K562 (cell line): ENCODE measurements around the gene KCTD21. TPM values are rescaled to one million over a fixed set of nuclear protein-coding genes. Genes with fewer than 3 reads are reported as not detected.

ENCODE experiments used
- ATAC-seq: fragments of 200-7000 bp; cut with Tn5 transposase; 3 replicates; pipeline ENCODE4 v1.9.1; 2020; ENCODE audit warnings: moderate library complexity
- BruUV-seq: library from RNA; stranded (reverse); fragments of 400-500 nt; replicated peaks from 2 replicates; lab custom pipeline; 2021; lab: Mats Ljungman, UMichigan
- CTCF ChIA-PET: fragments of 300-600 bp; formaldehyde crosslinking; extraction: SDS; loops from one replicate; lab custom pipeline; 2021; ENCODE audit warnings: low intra/inter-chr PET ratio; lab: Yijun Ruan, JAX
- POLR2A ChIA-PET: fragments of 300-600, 350-650 bp; sonication (Branson Sonifier 250); formaldehyde crosslinking; extraction: SDS; loops from one replicate; lab custom pipeline; 2021; ENCODE audit warnings: antibody characterized with exemption, inconsistent platforms; lab: Yijun Ruan, JAX
- DNase-seq, 4 experiments: peaks; one replicate each; pipeline versions ENCODE4 v3.0.0 to v3.0.0-alpha.2; 2011 to 2018; ENCODE audit warnings: low spot score in 3 of 4, mixed read lengths in 3 of 4; ENCODE audit errors: extremely low read depth in 1 of 4
- FAIRE-seq: peaks from 2 replicates; lab custom pipeline; 2011; peaks lifted over from hg19 to GRCh38; lab: Jason Lieb, UNC
- H2AFZ ChIP-seq: 2 replicates; pipeline ENCODE4 v1.6.0; 2011; ENCODE audit warnings: low read depth, low read length, control low read depth, inconsistent platforms
- H3K27ac ChIP-seq: fragments of 200-600 bp; 3 replicates; pipeline ENCODE4 v1.8.0; 2011; ENCODE audit warnings: low read depth, mild to moderate bottlenecking, control low read depth, inconsistent platforms, low read length, moderate library complexity, mixed read lengths; ENCODE audit errors: extremely low read depth
- H3K27me3 ChIP-seq, 2 experiments: fragments of 300-600 bp in 1 of 2; 2 replicates in 1 of 2; 3 replicates in 1 of 2; pipeline versions ENCODE4 v1.6.0 to v1.8.0; 2011; ENCODE audit warnings: inconsistent platforms in 2 of 2, low read length in 2 of 2, mild to moderate bottlenecking in 1 of 2, mixed read lengths in 1 of 2, moderate library complexity in 1 of 2; ENCODE audit not compliant: control insufficient read depth in 2 of 2, insufficient read depth in 2 of 2
- H3K36me3 ChIP-seq: fragments of 300-600 bp; 3 replicates; pipeline ENCODE4 v1.8.0; 2011; ENCODE audit warnings: mild to moderate bottlenecking, low read length, inconsistent platforms; ENCODE audit not compliant: control insufficient read depth, insufficient read depth
- H3K4me1 ChIP-seq, 2 experiments: fragments of 200-600 bp in 1 of 2; replicated peaks in 1 of 2; 2 replicates in 1 of 2; 3 replicates in 1 of 2; pipeline versions ENCODE4 v1.5.1 to v1.8.0; 2011; ENCODE audit warnings: inconsistent platforms in 2 of 2, low read length in 2 of 2, mild to moderate bottlenecking in 1 of 2, mixed read lengths in 1 of 2, moderate library complexity in 1 of 2; ENCODE audit not compliant: control insufficient read depth in 2 of 2, insufficient read depth in 2 of 2
- H3K4me2 ChIP-seq: 2 replicates; pipeline ENCODE4 v1.6.1; 2011; ENCODE audit warnings: low read length, control low read depth, inconsistent platforms, mixed read lengths; ENCODE audit not compliant: insufficient read depth
- H3K4me3 ChIP-seq: fragments of 200-600 bp; sonication (generic), shearing (Covaris generic); 2 replicates; pipeline ENCODE4 v1.5.1; 2016; ENCODE audit warnings: control low read depth, inconsistent platforms
- H3K79me2 ChIP-seq: fragments of 200-600 bp; 3 replicates; pipeline ENCODE4 v1.8.0; 2011; ENCODE audit warnings: low read length, inconsistent platforms; ENCODE audit not compliant: control insufficient read depth, insufficient read depth
- H3K9ac ChIP-seq, 2 experiments: 2 replicates each; pipeline versions ENCODE4 v1.6.0 to v1.6.1; 2011; ENCODE audit warnings: low read depth in 2 of 2, low read length in 2 of 2, control low read depth in 1 of 2, inconsistent platforms in 1 of 2, mild to moderate bottlenecking in 1 of 2, mixed read lengths in 1 of 2; ENCODE audit not compliant: insufficient read depth in 1 of 2
- H3K9me1 ChIP-seq: one replicate; pipeline ENCODE4 v1.6.0; 2011; ENCODE audit warnings: inconsistent platforms, mild to moderate bottlenecking, low read length, moderate library complexity; ENCODE audit not compliant: control insufficient read depth, insufficient read depth
- H3K9me3 ChIP-seq: replicated peaks from 2 replicates; pipeline ENCODE4 v1.5.1; 2011; ENCODE audit warnings: low read depth, low read length, inconsistent platforms; ENCODE audit not compliant: control insufficient read depth, insufficient read depth
- H4K20me1 ChIP-seq: replicated peaks from 2 replicates; pipeline ENCODE4 v1.6.1; 2011; ENCODE audit warnings: low read length, inconsistent platforms, mixed read lengths; ENCODE audit not compliant: control insufficient read depth, insufficient read depth
- CBFA2T3 ChIP-seq: fragments of 450-650 bp; IDR thresholded peaks from 2 replicates; pipeline ENCODE4 v1.6.1; 2017
- ETS1 ChIP-seq: conservative IDR thresholded peaks from 2 replicates; pipeline ENCODE4 v1.6.1; 2011; ENCODE audit warnings: low read depth, mild to moderate bottlenecking, low read length; ENCODE audit not compliant: control insufficient read depth
- GATA2 ChIP-seq: sonication (generic); formaldehyde crosslinking; IDR thresholded peaks from 2 replicates; pipeline ENCODE4 v1.4.0; 2020; ENCODE audit warnings: mild to moderate bottlenecking, missing genetic modification reagents
- HBP1 ChIP-seq: fragments of 450-650 bp; formaldehyde crosslinking; IDR thresholded peaks from 2 replicates; pipeline ENCODE4 v1.4.0; 2022; ENCODE audit warnings: missing genetic modification characterization
- PPARD ChIP-seq: fragments of 250-450 bp; sonication (Bioruptor Pico); IDR thresholded peaks from 2 replicates; pipeline ENCODE4 v1.8.0; 2022; ENCODE audit warnings: inconsistent platforms, mild to moderate bottlenecking, moderate library complexity
- SMAD4 ChIP-seq: fragments of 250-450 bp; sonication (Bioruptor Pico); conservative IDR thresholded peaks from 2 replicates; pipeline ENCODE4 v1.8.0; 2021; ENCODE audit warnings: inconsistent platforms, mild to moderate bottlenecking, moderate library complexity
- TAF9B ChIP-seq: fragments of 450-650 bp; IDR thresholded peaks from 2 replicates; pipeline ENCODE4 v1.6.1; 2018; ENCODE audit warnings: mild to moderate bottlenecking; ENCODE audit not compliant: partially characterized antibody
- TCF3 ChIP-seq: sonication (generic); formaldehyde crosslinking; IDR thresholded peaks from 2 replicates; pipeline ENCODE4 v1.4.0; 2020; ENCODE audit warnings: mild to moderate bottlenecking, missing genetic modification reagents
- ZNF324 ChIP-seq: fragments of 250-450 bp; sonication (Bioruptor Pico); IDR thresholded peaks from 2 replicates; pipeline ENCODE4 v1.4.0; 2020; ENCODE audit warnings: mild to moderate bottlenecking
- WGBS: fragments of 100-300 bp; shearing (Covaris generic); methylation state at CpG from one replicate; pipeline ENCODE4 v1.1.6; 2016; ENCODE audit warnings: low coverage, mixed read lengths; ENCODE audit not compliant: insufficient coverage; ENCODE audit errors: missing lambda C conversion rate; 5-methylcytosine and 5-hydroxymethylcytosine counted together
- in situ Hi-C: fragments of 300-500 bp; cut with MboI; formaldehyde crosslinking; loops from 4 replicates; pipeline ENCODE4 v1.15.0; 2018; ENCODE audit warnings: inconsistent platforms, mixed read lengths
- intact Hi-C: fragments of 100-400 bp; cut with micrococcal nuclease; formaldehyde crosslinking; loops from 2 replicates; pipeline ENCODE4 v1.14.2; 2022
- polyA plus RNA-seq, 8 experiments: library from polyadenylated mRNA; depleted of rRNA in 4 of 8; stranded (reverse) in 5 of 8; unstranded in 3 of 8; fragments of >200 nt; fragmentation: Nextera tagmentation in 2 of 8; fragmentation: Illumina TruSeq in 1 of 8; extraction: Ambion mirVana in 2 of 8; extraction: Trizol in 1 of 8; gene quantifications; 2 replicates each; pipeline versions ENCODE4 v1.2.1 to v1.2.3, GENCODE V29; 2011 to 2014; ENCODE audit warnings: inconsistent platforms in 1 of 8, missing spikeins in 1 of 8
- total RNA-seq, 7 experiments: library from RNA; depleted of rRNA in 6 of 7; stranded (reverse); fragments of >200 nt in 6 of 7; fragmentation: Illumina TruSeq in 2 of 7; extraction: Trizol in 2 of 7; gene quantifications; 2 replicates each; pipeline versions ENCODE4 v1.2.1 to v1.2.3, GENCODE V29; 2011 to 2021; ENCODE audit warnings: low replicate concordance in 1 of 7

KCTD21 gene
- total and polyA plus RNA-seq, 9 of the 15 experiments (the other 6 are each of a cell fraction or from before 2014, with no cell fraction given): 0.34 to 5.4 (median 1.9) TPM

GRCh38 chr11:78208257-78209165 is 20.1 kb upstream of the KCTD21 start (continued):
- TF ChIP-seq HBP1 (CRISPR knock-in tag) (0 out of 2 replicates have a peak, but pooled peaks have one; percentile 45), TAF9B (no peak), ZNF324 (no peak)

DNA sequence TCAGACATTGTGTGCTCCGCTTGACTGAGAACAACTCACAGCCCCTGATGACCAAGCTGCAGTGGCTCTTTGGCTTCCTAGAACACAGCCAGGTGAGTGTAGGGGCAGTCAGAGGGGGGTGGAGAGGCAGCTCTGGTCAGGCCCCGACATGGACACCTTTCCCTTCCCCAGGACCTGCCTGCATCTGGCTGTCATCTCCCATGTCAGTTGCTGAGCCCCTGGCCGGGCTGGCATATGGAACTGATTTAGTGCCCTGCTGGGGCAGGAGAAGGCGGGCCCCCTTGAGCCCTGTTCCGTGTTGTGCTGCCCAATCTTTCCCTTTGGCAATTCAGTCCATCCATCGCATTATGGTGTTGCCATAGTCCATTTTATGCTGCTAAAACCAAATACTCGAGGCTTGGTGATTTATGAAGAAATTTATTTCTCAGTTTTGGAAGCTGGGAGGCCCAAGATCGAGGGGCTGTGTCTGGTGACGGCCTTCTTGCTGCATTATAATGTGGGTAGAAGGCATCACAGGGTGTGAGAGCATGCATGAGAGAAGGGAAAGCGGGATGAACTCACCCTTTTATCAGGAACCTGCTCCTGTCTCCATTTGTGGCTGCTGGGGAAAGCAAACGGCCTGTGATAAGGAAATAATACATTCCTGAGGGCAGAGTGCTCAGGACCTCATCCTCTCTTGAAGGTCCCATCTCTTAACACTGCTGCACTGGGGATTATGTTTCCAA is 19.3 kb upstream of the KCTD21 start:
- H3K9ac ChIP-seq: peak overlapping the region in 1 of 2 experiments; percentile 43; a peak in 1 of 4 replicates
- intact Hi-C loops: no loop called here
- peak; percentile 10; the same call in 1 of the 3 replicates for ATAC-seq
- no peak overlapping the region for H3K4me3 ChIP-seq
- no peak overlapping the region for H2AFZ ChIP-seq
- no peak overlapping the region for H3K27ac ChIP-seq
- no peaks in the 10 kb centered on the region for H3K27me3 ChIP-seq
- peaks cover 15% of the 10 kb centered on the region; the same call in 2 of the 3 replicates for H3K36me3 ChIP-seq
- peak; percentile 66 for FAIRE-seq
- in situ Hi-C loops: no loop called here
- H3K4me1 ChIP-seq: peaks cover 0 to 8% of the 10 kb centered on the region in 2 experiments; a peak in 3 of 5 replicates
- no peaks in the 10 kb centered on the region for H3K9me1 ChIP-seq
- DNase-seq: peak in 1 of 4 experiments; percentile 40
- H3K9me3 ChIP-seq: no peaks in the 10 kb centered on the region
- no peak overlapping the region for H3K4me2 ChIP-seq
- POLR2A ChIA-PET: interaction anchor here (1.2 to 2.3 kb wide), 2 partner anchors 11 to 367 kb away, joined by 4 to 8 read pairs; partner anchors contain the start of gene NARS2
- no TSS peak for BruUV-seq
- H3K79me2 ChIP-seq: no peaks in the 10 kb centered on the region
- H4K20me1 ChIP-seq: no peaks in the 10 kb centered on the region
- 58% methylated on average over 11 of the region's 11 CpGs for WGBS
- CTCF ChIA-PET: no interaction called here
- TF ChIP-seq SMAD4 (CRISPR knock-in tag) (no peak), ETS1 (no peak), PPARD (CRISPR knock-in tag) (no peak), CBFA2T3 (peak; percentile 49), GATA2 (CRISPR knock-in tag) (0 out of 2 replicates have a peak, but pooled peaks have one; percentile 9), TCF3 (CRISPR knock-in tag) (peak; percentile 83)
